ENCODE measurements around the gene SNAI1.

GRCh38 chr20:50029697-50030461, 47.1 kb downstream of the SNAI1 start:
- TF ChIP-seq SUZ12 (IDR thresholded peaks at IDR 0.05; ENCODE audit: extremely low read depth, insufficient read depth, insufficient read length) (no peak), ZNF274 (IDR thresholded peaks at IDR 0.05; ENCODE audit: low read depth, low read length) (no peak), YY1 (IDR thresholded peaks at IDR 0.05; ENCODE audit: insufficient read depth, insufficient read length) (no peak)
